ENCODE measurements around the gene RNF149.

- no peak for TF ChIP-seq PATZ1 (CRISPR knock-in tag; IDR thresholded peaks at IDR 0.05; ENCODE audit: borderline replicate concordance)
- TF ChIP-seq TCF4 (CRISPR knock-in tag; IDR thresholded peaks at IDR 0.05; ENCODE audit: borderline replicate concordance), result no peak
- TF ChIP-seq RARB (CRISPR knock-in tag; IDR thresholded peaks at IDR 0.05), result no peak
- TF ChIP-seq TSHZ2 (CRISPR knock-in tag; IDR thresholded peaks at IDR 0.05), result no peak
- no peak for TF ChIP-seq ARNTL (CRISPR knock-in tag; IDR thresholded peaks at IDR 0.05; ENCODE audit: borderline replicate concordance, low read depth)
- TF ChIP-seq TOX (CRISPR knock-in tag; IDR thresholded peaks at IDR 0.05; ENCODE audit: borderline replicate concordance), result no peak
- no peak for TF ChIP-seq CSDC2 (CRISPR knock-in tag; IDR thresholded peaks at IDR 0.05)
- no peak for TF ChIP-seq CREB5 (CRISPR knock-in tag; IDR thresholded peaks at IDR 0.05; ENCODE audit: low read depth)
- no peak for TF ChIP-seq ZNF565 (CRISPR knock-in tag; conservative IDR thresholded peaks at IDR 0.05; ENCODE audit: low read depth)
- TF ChIP-seq, protein P1, sequence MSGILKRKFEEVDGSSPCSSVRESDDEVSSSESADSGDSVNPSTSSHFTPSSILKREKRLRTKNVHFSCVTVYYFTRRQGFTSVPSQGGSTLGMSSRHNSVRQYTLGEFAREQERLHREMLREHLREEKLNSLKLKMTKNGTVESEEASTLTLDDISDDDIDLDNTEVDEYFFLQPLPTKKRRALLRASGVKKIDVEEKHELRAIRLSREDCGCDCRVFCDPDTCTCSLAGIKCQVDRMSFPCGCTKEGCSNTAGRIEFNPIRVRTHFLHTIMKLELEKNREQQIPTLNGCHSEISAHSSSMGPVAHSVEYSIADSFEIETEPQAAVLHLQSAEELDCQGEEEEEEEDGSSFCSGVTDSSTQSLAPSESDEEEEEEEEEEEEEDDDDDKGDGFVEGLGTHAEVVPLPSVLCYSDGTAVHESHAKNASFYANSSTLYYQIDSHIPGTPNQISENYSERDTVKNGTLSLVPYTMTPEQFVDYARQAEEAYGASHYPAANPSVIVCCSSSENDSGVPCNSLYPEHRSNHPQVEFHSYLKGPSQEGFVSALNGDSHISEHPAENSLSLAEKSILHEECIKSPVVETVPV (CRISPR knock-in tag; IDR thresholded peaks at IDR 0.05), result no peak
- no peak for TF ChIP-seq ZFP3 (CRISPR knock-in tag; IDR thresholded peaks at IDR 0.05)
- TF ChIP-seq ESRRG (CRISPR knock-in tag; IDR thresholded peaks at IDR 0.05), result no peak
- no peak for TF ChIP-seq ZC3H10 (CRISPR knock-in tag; IDR thresholded peaks at IDR 0.05)
Observed at GRCh38 chr2:101287303-101287702, 21.2 kb downstream of the RNF149 start.
